ENCODE measurements around the gene CAMTA1.

Gene CAMTA1

GRCh38 chr1:6979003-6979613 is 193.9 kb downstream of the CAMTA1 start:
- no peak for DNase-seq (ENCODE audit: low read depth)

- DNase-seq (ENCODE audit: low read depth), result no peak
Measured at GRCh38 chr1:6981595-6981994, 196.3 kb downstream of the CAMTA1 start.

- DNase-seq (ENCODE audit: low read depth), result no peak
Measured at GRCh38 chr1:6982443-6982842, 197.2 kb downstream of the CAMTA1 start.

GRCh38 chr1:6982860-6983259 is 197.6 kb downstream of the CAMTA1 start:
- DNase-seq (ENCODE audit: low read depth), result no peak

- DNase-seq (ENCODE audit: low read depth), result no peak
Measured at GRCh38 chr1:6984536-6984935, 199.3 kb downstream of the CAMTA1 start.

- DNase-seq (ENCODE audit: low read depth), result no peak
Measured at GRCh38 chr1:6984986-6985385, 199.7 kb downstream of the CAMTA1 start.

GRCh38 chr1:6985549-6986276 is 200.5 kb downstream of the CAMTA1 start:
- no peak for DNase-seq (ENCODE audit: low read depth)

GRCh38 chr1:6986281-6986680 is 201.0 kb downstream of the CAMTA1 start:
- no peak for DNase-seq (ENCODE audit: low read depth)

- no peak for DNase-seq (ENCODE audit: low read depth)
Measured at GRCh38 chr1:6987940-6988339, 202.7 kb downstream of the CAMTA1 start.

- no peak for DNase-seq (ENCODE audit: low read depth)
Measured at GRCh38 chr1:6988796-6989195, 203.5 kb downstream of the CAMTA1 start.

- DNase-seq (ENCODE audit: low read depth), result no peak
Measured at GRCh38 chr1:6989212-6990159, 204.2 kb downstream of the CAMTA1 start.

GRCh38 chr1:6991266-6991665 is 206.0 kb downstream of the CAMTA1 start:
- peak; percentile 83 for DNase-seq (ENCODE audit: low read depth)

- DNase-seq (ENCODE audit: low read depth), result no peak
Measured at GRCh38 chr1:6995789-6996188, 210.5 kb downstream of the CAMTA1 start.

GRCh38 chr1:6996371-6996770 is 211.1 kb downstream of the CAMTA1 start:
- DNase-seq (ENCODE audit: low read depth), result no peak

GRCh38 chr1:6996866-6997265 is 211.6 kb downstream of the CAMTA1 start:
- DNase-seq (ENCODE audit: low read depth), result no peak

- DNase-seq (ENCODE audit: low read depth), result no peak
Measured at GRCh38 chr1:6998267-6998666, 213.0 kb downstream of the CAMTA1 start.

GRCh38 chr1:6999826-7000225 is 214.6 kb downstream of the CAMTA1 start:
- DNase-seq (ENCODE audit: low read depth), result no peak

- no peak for DNase-seq (ENCODE audit: low read depth)
Measured at GRCh38 chr1:7000720-7001119, 215.5 kb downstream of the CAMTA1 start.

- peak; percentile 10 for DNase-seq (ENCODE audit: low read depth)
Measured at GRCh38 chr1:7002728-7003127, 217.5 kb downstream of the CAMTA1 start.

GRCh38 chr1:7003676-7004075 is 218.4 kb downstream of the CAMTA1 start:
- DNase-seq (ENCODE audit: low read depth), result no peak

GRCh38 chr1:7004181-7004580 is 218.9 kb downstream of the CAMTA1 start:
- DNase-seq (ENCODE audit: low read depth), result no peak

GRCh38 chr1:7005762-7006161 is 220.5 kb downstream of the CAMTA1 start:
- DNase-seq (ENCODE audit: low read depth), result no peak
